Stimulated activated CD4-positive, alpha-beta T cell treated with anti-CD3 and anti-CD28 coated beads, Interleukin-12 subunit alpha, Interleukin-12 subunit beta, amount 100 ng/mL, for 48 hours (primary cell): ENCODE measurements around the gene SCAF8.
"Not testable (repeated sequence)": the region's sequence is repeated elsewhere in the genome, so short reads cannot be mapped to it uniquely, and the experiment has no call there.

Experiments
- DNase-seq, 3 donors: peaks; one replicate each; pipeline ENCODE4 v3.0.0-alpha.2; 2020; ENCODE audit warnings: low read depth in 2 of 3, low spot score in 1 of 3

SCAF8 gene

GRCh38 chr6:154773610-154774089 lies 40.4 kb downstream of the SCAF8 start:
- DNase-seq: peak in 1 of 3 donors; percentile 15

GRCh38 chr6:154779157-154779556 lies 45.9 kb downstream of the SCAF8 start:
- not testable (repeated sequence) for DNase-seq

DNA sequence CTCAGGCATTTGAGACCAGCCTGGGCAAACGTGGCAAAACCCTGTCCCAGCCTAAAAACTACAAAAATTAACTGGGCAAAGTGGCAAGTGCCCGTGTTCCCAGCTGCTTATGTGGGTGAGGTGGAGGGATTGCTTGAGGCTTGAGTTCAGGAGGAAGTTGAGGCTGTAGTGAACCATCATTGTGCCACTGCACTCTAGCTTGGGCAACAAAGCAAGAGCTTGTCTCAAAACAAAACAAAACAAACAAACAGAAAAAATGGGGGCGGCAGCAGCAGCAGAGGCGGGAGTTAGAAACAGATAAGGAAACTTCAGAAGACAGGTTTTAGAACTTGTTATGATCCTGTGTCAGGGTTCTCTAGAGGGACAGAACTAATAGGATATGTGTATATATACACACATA lies 49.0 kb downstream of the SCAF8 start:
- DNase-seq: no peak

DNA sequence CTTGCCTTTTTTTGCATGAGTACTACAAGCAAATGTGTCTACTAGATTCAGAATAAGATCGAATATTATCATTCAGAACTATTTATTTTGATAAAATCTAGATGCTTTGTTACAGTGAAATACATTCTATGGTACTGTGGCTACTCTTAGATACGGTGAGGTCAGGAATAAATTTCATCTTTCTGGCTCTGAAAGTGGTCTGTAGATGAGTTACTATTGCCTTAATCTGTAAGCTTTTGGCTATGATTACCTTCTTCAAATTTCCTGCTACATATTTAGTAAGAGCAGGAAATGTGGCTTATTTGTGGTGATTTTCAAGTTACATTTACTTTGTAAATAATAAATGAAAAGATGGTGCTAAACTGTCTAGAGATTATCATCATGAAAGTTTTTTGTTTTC lies 50.0 kb downstream of the SCAF8 start:
- DNase-seq: no peak

GRCh38 chr6:154785075-154785474 lies 51.9 kb downstream of the SCAF8 start:
- no peak for DNase-seq

DNA sequence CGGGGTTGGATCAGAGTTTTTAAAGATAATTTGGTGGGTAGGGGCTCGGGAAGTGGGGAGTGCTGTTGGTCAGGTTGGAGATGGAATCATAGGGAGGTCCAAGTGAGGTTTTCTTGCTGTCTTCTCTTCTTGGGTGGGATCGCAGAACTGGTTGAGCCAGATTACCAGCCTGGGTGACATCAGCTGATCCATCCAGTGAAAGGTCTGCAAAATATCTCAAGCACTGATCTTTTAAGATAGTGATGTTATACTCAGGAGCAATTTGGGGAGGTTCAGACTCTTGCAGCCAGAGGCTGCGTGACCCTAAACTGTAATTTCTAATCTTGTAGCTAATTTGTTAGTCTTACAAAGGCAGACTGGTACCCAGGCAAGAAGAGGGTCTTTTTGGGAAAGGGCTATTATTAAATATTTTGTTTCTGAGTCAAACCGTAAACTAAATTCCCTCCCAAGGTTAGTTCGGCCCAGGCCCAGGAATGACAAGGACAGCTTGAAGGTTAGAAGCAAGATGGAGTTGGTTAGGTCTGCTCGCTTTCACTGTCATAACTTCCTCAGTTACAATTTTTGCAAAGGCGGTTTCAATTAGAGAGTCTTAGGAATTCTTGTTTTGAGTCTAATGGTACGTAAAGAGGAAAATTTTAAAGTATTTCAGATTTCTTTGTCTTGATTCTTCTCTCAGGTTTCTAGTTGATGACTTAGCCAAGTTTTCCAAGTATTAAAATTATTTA lies 53.1 kb downstream of the SCAF8 start:
- DNase-seq: no peak

GRCh38 chr6:154791556-154792317 lies 58.5 kb downstream of the SCAF8 start:
- no peak for DNase-seq

GRCh38 chr6:154792325-154792724 lies 59.1 kb downstream of the SCAF8 start:
- no peak for DNase-seq

DNA sequence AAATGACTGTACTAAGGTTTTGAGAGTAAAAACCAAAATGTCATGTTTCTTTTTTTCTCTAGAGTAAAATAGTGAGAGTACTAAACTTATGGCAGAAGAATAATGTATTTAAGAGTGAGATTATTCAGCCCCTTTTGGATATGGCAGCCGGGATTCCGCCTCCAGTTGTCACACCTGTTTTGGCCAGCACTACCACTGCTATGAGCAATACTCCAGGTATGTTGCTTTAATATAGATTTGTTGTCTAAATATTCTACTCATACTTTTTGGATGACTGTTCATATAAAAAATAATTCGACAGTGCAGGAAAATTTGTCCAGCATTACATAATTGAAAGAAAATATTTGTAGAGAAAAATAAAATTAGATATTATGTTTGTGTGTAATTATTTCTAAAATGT lies 59.5 kb downstream of the SCAF8 start:
- no peak for DNase-seq

DNA sequence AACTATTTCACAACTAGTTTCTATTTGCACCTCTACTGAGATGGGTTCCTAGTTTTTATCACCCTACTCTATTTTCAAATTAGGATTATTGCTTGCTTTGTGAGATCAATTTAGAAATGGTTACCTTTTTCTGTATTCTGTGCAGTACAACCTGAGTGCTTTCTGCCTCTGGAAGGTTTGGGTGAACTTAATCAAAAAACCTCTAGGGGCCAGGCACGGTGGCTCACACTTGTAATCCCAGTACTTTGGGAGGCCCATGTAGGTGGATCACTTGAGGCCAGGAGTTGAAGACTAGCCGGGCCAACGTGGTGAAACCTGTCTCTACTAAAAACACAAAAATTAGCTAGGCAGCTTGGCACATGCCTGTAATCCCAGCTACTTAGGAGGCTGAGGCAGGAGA lies 63.3 kb downstream of the SCAF8 start:
- DNase-seq: no peak

- DNase-seq: no peak
Observed at GRCh38 chr6:154797857-154798256, 64.6 kb downstream of the SCAF8 start.

- no peak for DNase-seq
Observed at GRCh38 chr6:154800338-154800737, 67.1 kb downstream of the SCAF8 start.

- no peak for DNase-seq
Observed at GRCh38 chr6:154805288-154805911, 72.2 kb downstream of the SCAF8 start.

DNA sequence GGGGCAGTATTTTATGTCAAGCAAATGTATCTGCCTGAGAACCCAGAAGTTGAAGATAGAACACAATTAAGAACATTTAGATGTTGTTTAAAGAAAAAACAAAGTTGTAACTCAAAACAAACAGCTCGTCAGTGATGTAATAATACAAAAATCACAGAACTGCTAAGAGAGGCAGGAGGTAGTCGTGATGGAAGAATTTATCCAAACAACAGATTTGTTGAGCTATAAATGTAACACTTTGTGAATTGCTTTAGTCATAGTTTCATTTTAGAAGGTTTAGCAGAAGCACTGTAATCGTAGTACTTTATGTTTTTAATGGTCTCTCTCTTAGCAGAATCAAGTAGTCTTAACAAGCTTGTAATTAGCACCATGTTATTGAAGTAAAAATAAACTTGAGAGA lies 73.6 kb downstream of the SCAF8 start:
- no peak for DNase-seq

GRCh38 chr6:154811663-154812062 lies 78.4 kb downstream of the SCAF8 start:
- DNase-seq: not testable (repeated sequence)

DNA sequence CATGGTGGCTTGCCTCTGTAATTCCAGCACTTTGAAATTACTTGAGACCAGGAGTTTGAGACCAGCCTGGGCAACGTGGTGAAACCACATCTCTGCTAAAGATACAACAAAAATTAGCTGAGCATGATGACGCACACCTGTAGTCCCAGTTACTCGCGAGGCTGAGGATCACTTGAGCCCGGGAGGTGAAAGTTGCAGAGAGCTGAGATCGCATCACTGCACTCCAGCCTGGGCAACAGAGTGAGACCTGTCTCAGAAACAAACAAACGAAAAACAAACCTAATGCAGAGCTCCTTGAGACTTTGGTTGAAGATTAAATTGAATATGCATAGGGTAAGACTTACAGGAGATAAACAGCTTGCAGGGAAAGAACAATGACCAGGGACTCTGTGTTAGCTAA lies 80.8 kb downstream of the SCAF8 start:
- no peak for DNase-seq

DNA sequence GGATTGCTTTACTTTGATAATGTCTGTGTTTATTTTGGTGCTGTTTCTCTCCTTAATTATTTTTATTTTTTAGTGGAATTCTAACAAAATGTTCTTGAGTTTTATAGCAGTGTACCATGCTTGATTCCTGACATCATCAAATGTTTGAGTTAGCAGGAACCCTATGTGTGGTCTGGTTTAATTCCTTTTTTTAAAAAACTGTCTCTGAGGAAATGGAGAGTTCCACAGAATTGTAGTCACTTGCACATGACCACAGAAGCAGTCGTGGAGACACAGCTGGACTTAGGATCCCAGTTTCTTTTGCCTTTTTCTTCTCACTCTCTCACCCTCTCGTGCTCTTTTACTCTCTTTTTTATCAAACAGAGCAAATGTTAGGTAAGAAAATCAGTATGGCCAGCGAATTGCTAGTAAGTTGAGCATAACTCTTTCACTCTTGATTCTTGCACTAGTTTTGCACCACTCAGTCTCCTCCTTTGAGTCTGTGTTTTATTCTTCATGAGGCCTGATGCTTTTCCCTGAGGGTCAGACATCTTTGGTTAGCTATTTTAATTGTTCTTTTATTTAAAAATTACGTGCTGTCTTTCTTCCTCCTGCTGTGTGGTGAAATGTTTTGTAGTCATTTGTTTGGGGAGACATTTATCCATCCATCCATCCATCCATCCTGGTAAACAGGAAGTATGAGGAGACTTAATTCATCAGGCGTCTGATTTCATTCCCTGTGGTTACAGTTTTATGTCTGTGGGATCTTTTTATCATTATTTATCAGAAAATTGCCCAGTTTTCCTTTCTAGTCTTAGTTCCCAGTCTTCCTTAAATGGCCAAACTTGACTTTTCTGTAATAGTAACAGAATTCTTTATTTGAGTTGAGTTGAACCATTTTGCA lies 83.0 kb downstream of the SCAF8 start:
- DNase-seq: no peak

- DNase-seq: no peak
Observed at GRCh38 chr6:154821099-154821498, 87.9 kb downstream of the SCAF8 start.

- no peak for DNase-seq
Observed at GRCh38 chr6:154821638-154822037, 88.4 kb downstream of the SCAF8 start.

- no peak for DNase-seq
Observed at GRCh38 chr6:154822947-154823558, 89.8 kb downstream of the SCAF8 start.

DNA sequence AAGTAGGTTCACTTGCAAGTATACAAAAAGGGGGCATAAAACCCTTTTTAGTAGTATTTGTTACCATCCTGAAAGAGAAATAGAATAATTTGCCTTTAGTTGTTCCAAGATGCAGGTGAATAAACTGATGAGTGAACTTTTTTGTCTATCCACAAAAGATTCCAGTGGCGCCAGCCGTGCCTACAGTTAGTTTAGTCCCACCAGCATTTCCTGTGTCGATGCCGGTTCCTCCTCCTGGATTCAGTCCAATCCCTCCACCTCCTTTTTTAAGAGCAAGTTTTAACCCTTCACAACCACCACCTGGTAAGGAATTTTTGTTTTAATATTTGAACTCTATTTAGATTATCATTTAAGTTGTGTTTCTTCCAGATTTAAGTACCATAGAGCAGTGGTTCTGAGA lies 90.9 kb downstream of the SCAF8 start:
- no peak for DNase-seq
